LoVo (cell line): ENCODE data around the gene MMEL1.
A peak's percentile ranks its signal among the peaks of the same experiment; 100 is the strongest.

Source experiments
- DNase-seq: peaks from one replicate; pipeline ENCODE4 v3.0.0-alpha.2; 2016; ENCODE audit warnings: low spot score

Gene MMEL1

GRCh38 chr1:2544093-2544874 lies 88.5 kb downstream of the MMEL1 start:
- no peak for DNase-seq

- no peak for DNase-seq
These were observed 89.2 kb downstream of the MMEL1 start for GRCh38 chr1:2543543-2544092.

GRCh38 chr1:2542246-2542915 lies 90.4 kb downstream of the MMEL1 start:
- no peak for DNase-seq

- peak; percentile 58 for DNase-seq
These were observed 91.1 kb downstream of the MMEL1 start for GRCh38 chr1:2541619-2542245.

- DNase-seq, result no peak
These were observed 91.9 kb downstream of the MMEL1 start for GRCh38 chr1:2540816-2541492.
